Esophagus squamous epithelium (tissue), 5 donors: ENCODE measurements around the gene PSAPL1. TPM values are rescaled to one million over a fixed set of nuclear protein-coding genes. Genes with fewer than 3 reads are reported as not detected.

Experiments
- DNase-seq: peaks from one replicate; lab custom pipeline; 2025; lab: John Stamatoyannopoulos, UW
- H3K27ac ChIP-seq, 4 donors: fragments of 200-600 bp; sonication (generic); one replicate each; pipeline ENCODE4 v1.5.1; 2016 to 2019; ENCODE audit warnings: mild to moderate bottlenecking in 1 of 4
- H3K27me3 ChIP-seq, 4 donors: fragments of 200-600 bp; sonication (generic); 1 replicate in 3 of 4; 2 replicates in 1 of 4; pipeline versions ENCODE4 v1.5.1 to v1.6.0; 2017 to 2021; ENCODE audit warnings: antibody characterized with exemption in 1 of 4
- H3K36me3 ChIP-seq, 3 donors: fragments of 200-600 bp; sonication (generic); one replicate each; pipeline ENCODE4 v1.5.1; 2016 to 2019
- H3K4me1 ChIP-seq, 3 donors: fragments of 200-600 bp; sonication (generic); one replicate each; pipeline ENCODE4 v1.5.1; 2017 to 2019
- H3K4me3 ChIP-seq, 4 donors: fragments of 200-600 bp; sonication (generic); 1 replicate in 3 of 4; 2 replicates in 1 of 4; pipeline ENCODE4 v1.5.1; 2016 to 2019; ENCODE audit warnings: mild to moderate bottlenecking in 2 of 4, moderate library complexity in 1 of 4
- H3K9me3 ChIP-seq, 3 donors: fragments of 200-600 bp; sonication (generic); one replicate each; pipeline ENCODE4 v1.5.1; 2016 to 2019
- POLR2A ChIP-seq, 4 donors: fragments of 450-650 bp; IDR thresholded peaks; one replicate each; pipeline ENCODE4 v1.6.1; 2017; ENCODE audit warnings: antibody characterized with exemption in 4 of 4, mild to moderate bottlenecking in 4 of 4, moderate library complexity in 3 of 4
- WGBS, 2 donors: methylation state at CpG; one replicate each; pipeline ENCODE4 v1.1.5; 2018; 5-methylcytosine and 5-hydroxymethylcytosine counted together
- intact Hi-C: fragments of 100-400 bp; cut with DNase I; formaldehyde crosslinking; loops from one replicate; pipeline ENCODE4 v1.15.0; 2022
- total RNA-seq, 4 donors: library from RNA; depleted of rRNA; stranded (reverse); fragments of >200 nt; gene quantifications; one replicate each; pipeline ENCODE4 v1.1.0, GENCODE V29; 2016
- TF ChIP-seq, protein P1 (sequence below), 6 experiments: fragments of 450-650 bp in 4 of 6; fragments of 200-600 bp in 2 of 6; sonication (generic) in 2 of 6; IDR thresholded peaks; one replicate each; pipeline ENCODE4 v1.5.1; 2016 to 2019; ENCODE audit warnings: antibody characterized with exemption in 6 of 6, mild to moderate bottlenecking in 4 of 6, moderate library complexity in 4 of 6
- donor health status: DM: yes; HTN: yes; CAD: no.

PSAPL1 gene
- total RNA-seq, 4 donors from 2014 or later, result under 0.01 to 0.15 (median 0.09) TPM; not detected in 1

DNA sequence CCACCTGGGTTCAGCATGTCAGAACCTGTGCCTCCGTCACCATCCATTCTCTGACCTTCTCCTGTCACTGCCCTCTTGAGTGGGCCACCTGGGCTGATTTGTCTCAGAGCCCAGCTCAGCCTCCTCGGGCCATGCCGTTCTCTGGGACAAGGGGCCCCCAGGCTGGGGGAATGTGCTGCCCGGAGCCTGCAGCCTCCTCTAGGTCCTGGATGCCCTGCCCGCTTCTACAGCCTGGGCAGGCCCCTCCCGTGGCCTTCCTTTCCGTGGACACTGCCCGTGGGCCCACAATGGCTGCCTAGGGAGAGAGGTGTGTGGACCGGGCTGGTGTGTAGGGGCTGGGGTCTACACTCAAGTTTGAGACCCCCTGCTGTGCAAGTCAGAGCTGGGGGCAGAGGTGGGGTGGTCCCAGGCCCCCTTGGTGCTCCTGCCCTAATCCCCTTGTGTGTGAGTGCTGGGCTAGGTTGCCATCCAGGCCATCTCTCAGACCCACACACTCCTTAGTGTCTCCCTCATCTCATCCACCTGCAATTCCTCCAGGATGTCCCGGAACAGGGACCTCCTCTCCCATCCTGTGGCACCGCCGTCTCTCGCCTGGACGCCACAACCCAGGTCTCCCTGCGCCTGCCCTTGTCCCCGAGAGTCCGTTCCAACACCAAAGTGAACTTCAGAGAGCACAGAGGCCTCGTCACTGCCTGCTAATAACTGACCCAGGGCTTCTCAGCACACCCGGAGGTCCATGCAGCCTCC is 12.4 kb downstream of the PSAPL1 start:
- WGBS, 2 donors, result 95 to 97% methylated on average over 9 to 11 of the region's 19 CpGs
- H3K9me3 ChIP-seq, result no peaks in the 10 kb centered on the region
- no peak overlapping the region for H3K27ac ChIP-seq
- no peak for DNase-seq
- peaks cover 0 to 29% (median 6%) of the 10 kb centered on the region in 3 donors for H3K4me1 ChIP-seq
- no peak overlapping the region for H3K4me3 ChIP-seq
- intact Hi-C loops, result no loop called here
- no peak for TF ChIP-seq POLR2A (IDR thresholded peaks at IDR 0.05)
- TF ChIP-seq, protein P1, sequence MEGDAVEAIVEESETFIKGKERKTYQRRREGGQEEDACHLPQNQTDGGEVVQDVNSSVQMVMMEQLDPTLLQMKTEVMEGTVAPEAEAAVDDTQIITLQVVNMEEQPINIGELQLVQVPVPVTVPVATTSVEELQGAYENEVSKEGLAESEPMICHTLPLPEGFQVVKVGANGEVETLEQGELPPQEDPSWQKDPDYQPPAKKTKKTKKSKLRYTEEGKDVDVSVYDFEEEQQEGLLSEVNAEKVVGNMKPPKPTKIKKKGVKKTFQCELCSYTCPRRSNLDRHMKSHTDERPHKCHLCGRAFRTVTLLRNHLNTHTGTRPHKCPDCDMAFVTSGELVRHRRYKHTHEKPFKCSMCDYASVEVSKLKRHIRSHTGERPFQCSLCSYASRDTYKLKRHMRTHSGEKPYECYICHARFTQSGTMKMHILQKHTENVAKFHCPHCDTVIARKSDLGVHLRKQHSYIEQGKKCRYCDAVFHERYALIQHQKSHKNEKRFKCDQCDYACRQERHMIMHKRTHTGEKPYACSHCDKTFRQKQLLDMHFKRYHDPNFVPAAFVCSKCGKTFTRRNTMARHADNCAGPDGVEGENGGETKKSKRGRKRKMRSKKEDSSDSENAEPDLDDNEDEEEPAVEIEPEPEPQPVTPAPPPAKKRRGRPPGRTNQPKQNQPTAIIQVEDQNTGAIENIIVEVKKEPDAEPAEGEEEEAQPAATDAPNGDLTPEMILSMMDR (IDR thresholded peaks at IDR 0.05), result no peak
- H3K27me3 ChIP-seq, result peaks cover 0 to 11% (median 0%) of the 10 kb centered on the region in 4 donors
- H3K36me3 ChIP-seq, result no peaks in the 10 kb centered on the region

DNA sequence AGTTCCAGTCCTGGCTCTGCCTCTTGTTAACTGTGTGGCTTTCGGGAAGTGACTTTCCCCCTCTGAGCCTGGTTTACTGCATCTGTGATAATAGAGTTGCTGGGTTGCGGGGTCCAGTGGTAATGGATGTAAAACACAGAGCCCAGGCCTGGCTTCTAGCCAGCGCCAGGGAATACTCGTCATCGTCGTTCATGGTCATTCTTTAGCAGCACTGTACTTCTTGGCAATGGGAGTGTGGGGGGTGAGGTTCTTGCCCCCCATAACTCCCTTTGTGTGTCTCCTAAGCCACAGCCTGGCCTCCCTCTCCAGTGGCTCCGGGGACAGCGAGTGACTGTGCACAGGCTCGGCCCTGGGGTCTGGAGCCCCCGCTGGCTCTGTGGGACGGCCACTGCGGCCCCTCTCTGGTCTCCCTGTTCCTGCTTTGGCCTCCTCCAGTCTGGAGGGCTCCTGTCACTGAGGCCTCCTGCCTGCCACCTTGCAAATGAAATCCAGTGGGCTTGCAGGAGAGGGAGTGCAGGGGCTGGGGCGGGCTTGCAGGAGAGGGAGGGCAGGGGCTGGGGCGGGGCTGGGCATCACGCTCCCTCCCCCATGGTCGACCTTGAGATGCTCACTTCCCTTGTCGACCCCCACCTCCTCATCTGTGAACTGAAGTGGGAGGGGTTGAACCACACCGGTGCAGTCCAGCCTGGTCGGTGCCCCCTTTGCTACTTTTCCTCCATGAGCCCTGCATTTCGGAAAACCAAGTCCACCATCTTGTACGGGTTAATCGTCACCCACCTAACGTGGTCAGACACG is 13.2 kb downstream of the PSAPL1 start:
- no peak overlapping the region for H3K4me3 ChIP-seq
- WGBS, 2 donors, result 75 to 85% methylated on average over 11 of the region's 24 CpGs
- no peaks in the 10 kb centered on the region for H3K9me3 ChIP-seq
- H3K4me1 ChIP-seq, result peaks cover 0 to 29% (median 6%) of the 10 kb centered on the region in 3 donors
- TF ChIP-seq, protein P1 (IDR thresholded peaks at IDR 0.05), result no peak
- TF ChIP-seq POLR2A (IDR thresholded peaks at IDR 0.05), result no peak
- no peak for DNase-seq
- no peaks in the 10 kb centered on the region for H3K36me3 ChIP-seq
- peaks cover 0 to 11% (median 0%) of the 10 kb centered on the region in 4 donors for H3K27me3 ChIP-seq
- intact Hi-C loops, result no loop called here
- no peak overlapping the region for H3K27ac ChIP-seq

DNA sequence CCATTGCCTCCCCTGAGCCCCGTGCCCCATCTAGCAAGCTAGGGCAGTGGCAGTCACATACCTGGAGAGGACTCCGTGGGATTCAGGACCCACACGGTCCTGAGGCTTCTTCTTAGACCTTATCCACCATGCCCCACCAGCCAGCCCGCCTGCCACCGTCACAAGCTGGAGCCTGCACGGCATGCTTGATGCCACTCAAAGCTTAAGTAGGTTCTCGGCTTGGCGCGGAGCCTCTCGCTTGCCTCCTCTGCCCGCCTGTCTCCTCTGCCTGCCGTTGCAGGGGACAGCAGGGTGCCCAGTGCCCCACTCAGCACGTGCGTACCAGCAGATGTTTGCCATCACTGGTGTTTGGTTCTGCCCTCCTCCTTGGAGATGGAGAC is 14.1 kb downstream of the PSAPL1 start:
- intact Hi-C loops, result no loop called here
- WGBS, 2 donors, result 24 to 55% methylated on average over 3 to 4 of the region's 14 CpGs
- Histone ChIP-seq H3K4me1 (peaks cover 0 to 29% (median 6%) of the 10 kb centered on the region in 3 donors), H3K27me3 (peaks cover 0 to 11% (median 0%) of the 10 kb centered on the region in 4 donors), H3K36me3 (no peaks in the 10 kb centered on the region), H3K27ac (no peak overlapping the region), H3K4me3 (no peak overlapping the region), H3K9me3 (no peaks in the 10 kb centered on the region)
- DNase-seq, result no peak
- no peak for TF ChIP-seq POLR2A (IDR thresholded peaks at IDR 0.05)
- TF ChIP-seq, protein P1 (IDR thresholded peaks at IDR 0.05), result no peak

DNA sequence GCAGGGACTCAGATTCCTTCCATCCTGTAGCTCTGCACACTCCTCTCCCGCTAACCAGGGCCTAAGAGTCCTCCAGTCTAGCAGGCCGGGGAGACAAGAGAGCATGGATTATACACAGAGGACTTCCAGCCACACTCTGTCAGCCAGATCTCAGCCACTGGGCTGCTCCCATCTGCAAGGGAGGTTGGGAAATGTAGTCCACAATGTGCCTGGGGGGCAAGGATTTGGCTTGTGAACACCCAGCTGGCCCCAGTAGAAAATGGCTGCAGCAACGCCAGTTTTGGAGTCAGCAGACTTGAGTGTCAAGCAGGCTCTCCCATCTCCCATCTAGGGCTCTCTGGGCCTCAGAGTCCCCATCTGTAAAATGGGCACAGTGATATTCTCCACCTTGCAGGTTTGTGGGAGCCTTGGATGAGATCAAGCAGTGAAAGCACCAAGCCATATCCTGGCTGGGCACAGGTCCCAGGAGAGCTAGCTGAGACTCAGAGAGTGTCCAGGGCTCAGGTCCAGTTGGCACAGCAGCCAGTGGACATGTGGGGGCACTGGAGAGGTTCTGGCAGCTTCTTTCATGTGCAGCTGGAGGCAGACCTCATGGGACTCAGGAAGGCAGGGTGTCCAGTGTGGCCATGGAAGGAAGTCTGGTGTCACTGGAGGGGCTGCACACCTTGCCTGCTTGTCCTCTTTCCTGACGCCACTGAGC is 14.6 kb downstream of the PSAPL1 start:
- Histone ChIP-seq H3K9me3 (no peaks in the 10 kb centered on the region), H3K4me3 (no peak overlapping the region), H3K27ac (no peak overlapping the region), H3K4me1 (peaks cover 0 to 26% (median 6%) of the 10 kb centered on the region in 3 donors), H3K27me3 (peaks cover 0 to 11% (median 0%) of the 10 kb centered on the region in 4 donors), H3K36me3 (no peaks in the 10 kb centered on the region)
- WGBS, 2 donors, result 39 to 60% methylated on average over 1 to 2 of the region's 4 CpGs
- TF ChIP-seq POLR2A (IDR thresholded peaks at IDR 0.05), result no peak
- TF ChIP-seq, protein P1 (IDR thresholded peaks at IDR 0.05), result no peak
- no peak for DNase-seq
- intact Hi-C loops, result no loop called here
